NCI-H345 treated with DMSO at 0.1 percent for 48 hours (cell line): Measurements from ENCODE around the gene DAAM2.

Experiments
- DNase-seq: peaks from one replicate; lab custom pipeline; 2025; ENCODE audit not compliant: unreplicated experiment; lab: John Stamatoyannopoulos, UW

Gene DAAM2

DNA sequence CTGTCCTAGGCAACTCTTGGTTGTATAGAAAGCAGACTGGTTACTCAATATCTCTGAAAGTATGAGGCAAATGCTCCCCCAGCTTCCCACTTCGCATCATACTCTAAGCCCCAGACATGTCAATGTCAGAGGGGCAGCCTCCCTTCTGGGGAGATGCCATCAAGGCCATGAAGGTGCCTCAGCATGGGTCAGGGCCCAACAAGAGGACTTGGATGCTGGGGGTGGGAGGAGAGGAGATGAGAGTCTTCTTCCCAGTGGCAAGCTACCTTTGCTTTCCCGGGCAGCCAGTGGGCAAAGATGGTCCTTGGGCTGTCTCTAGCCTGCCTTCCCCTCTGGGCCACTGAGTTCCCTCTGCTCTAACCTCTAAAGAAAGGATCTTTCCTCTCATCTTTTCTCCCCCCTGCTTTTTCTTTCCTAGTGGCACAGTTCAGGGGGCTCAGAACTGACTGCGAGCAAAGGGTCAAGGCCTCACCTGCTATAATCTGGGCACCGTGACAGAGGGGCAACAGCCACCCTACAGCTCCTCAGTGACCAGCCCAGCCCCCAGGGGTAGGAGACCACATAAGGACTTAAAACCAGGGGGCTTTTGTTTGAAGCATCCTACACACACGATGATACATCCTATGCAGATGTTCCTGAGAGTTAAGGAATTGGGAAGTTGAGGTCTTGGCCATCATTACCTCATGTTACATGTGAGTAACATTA is 115.8 kb downstream of the DAAM2 start:
- no peak for DNase-seq

DNA sequence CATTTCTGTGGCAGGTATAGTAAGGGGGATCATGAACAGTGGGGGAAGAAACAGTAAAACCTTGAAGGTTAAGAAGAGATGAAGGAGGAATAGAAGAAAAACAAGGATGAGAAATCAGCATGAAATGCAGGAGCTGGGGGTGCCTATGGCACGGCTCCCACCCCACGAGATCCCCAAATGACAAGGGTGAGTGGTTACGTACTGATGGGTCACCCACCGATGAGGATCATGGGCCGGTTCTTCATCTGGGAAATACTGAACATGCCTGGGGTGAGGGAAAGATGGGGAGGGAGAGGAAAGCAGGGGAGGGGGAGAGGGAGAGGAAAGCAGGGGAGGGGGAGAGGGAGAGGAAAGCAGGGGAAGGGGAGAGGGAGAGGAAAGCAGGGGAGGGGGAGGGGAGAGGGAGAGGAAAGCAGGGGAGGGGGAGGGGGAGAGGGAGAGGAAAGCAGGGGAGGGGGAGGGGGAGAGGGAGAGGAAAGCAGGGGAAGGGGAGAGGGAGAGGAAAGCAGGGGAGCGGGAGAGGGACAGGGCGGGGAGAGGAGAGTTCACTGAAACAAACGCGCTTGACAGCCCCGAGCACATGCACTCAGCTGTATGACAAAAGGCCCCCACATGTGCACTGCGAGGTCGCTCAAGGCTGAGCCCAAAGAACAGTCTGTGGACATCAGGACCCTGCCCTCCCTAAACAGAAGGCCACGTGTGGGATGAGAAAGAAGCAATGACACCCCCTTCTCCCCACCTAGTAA is 116.8 kb downstream of the DAAM2 start:
- no peak for DNase-seq

DNA sequence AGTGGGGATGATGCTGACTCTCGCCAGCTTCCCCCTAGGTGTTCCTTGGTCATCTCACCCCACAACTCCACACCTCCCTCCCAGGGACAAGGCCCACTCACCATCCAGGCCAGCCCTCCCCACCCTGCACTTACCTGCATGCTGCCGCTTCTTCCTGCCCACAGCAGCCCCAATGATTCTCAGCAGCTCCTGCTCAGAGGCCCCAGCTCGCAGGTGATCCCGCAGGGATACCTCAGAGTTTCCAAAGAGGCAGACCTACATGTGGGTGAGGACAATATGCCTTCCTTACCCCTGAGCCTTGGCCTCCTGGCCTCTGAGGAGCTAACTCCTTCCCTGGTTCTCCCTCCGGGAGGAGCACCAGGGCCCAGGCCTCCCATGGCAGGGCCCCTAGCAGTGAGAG is 117.5 kb downstream of the DAAM2 start:
- no peak for DNase-seq

DNA sequence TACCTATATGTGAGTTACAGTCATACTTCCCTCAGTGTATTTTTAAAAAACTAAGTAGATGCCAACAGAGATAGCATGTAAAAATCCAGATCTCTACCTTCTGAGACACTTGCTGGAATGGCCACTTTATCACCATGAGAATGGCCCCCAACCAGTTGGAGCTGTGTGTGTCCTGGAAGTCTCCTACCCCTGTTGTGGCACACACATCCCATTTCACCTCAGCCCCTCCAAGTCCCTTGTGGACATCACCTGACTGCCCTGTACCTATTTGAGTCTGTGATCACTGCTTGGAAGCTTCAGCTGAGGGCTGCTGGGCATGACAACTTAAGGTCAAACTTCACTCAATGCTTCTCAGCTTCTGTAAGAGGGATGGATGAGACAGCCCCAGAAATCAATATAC is 118.0 kb downstream of the DAAM2 start:
- no peak for DNase-seq

DNA sequence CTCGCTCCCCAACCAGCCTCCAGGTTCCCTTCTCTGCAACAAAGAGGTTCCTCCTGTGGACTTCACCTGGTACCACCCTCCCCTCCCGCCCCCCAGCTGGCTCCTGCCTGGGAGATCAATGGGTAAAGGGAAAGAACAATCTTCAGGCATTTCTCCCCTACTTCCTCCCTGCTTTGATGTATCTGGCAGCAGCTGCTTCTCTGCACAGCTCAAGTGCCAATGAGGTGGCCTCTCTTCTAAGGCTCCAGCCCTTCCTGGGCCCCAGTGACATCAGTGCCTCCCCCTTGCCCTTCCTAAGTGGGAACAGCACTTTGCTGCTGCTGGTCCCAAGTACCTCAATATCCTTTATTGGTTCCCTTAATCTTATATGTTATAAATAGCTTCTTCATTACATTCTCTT is 118.6 kb downstream of the DAAM2 start:
- no peak for DNase-seq

DNA sequence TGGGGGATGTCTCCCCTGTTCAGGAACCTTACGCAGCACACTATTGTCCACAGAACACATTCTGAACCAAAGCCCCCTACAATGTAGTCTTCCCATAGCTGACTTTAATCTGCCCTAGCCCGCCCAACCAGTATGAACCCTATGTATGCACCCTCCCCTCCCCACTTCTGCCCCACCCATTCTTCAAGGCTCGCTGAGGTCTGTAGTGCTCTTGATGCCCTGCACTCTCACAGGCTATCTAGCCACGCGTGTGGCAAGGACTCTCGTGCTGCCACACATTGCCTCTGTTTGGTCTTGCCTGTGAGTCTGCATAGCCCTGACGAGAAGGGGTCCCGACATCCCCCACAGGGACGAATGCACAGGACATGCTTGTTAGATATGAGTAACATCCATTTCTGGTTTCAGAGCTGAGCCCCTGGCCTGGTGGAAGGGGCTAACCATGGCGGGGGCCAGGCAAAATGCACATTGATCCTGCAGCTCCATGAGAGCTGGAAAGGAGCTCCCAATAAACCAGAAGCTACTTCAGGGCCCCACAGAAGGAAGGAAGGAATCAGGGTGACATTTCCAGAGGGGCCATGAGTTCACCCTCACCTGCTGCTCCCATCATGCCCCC is 119.4 kb downstream of the DAAM2 start:
- DNase-seq = no peak

DNA sequence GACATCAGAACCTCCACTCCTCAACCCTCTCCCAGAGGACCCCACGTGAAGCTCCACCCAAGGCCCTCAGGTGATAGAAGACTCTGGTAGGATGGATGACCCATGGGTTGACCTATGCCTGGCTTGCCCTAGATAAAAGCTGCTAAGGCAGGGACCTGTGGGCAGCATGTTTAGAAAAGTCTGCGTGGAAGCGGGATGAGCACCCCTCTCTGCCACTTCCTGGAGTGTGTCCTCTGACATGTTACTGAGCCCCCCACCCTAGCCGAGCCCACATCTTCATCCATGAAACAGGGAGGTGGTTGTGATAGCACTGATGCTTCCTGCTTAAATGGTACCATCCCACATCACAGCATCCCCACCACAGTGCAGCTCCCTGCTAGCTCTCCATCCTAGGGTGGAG is 120.3 kb downstream of the DAAM2 start:
- DNase-seq = no peak

DNA sequence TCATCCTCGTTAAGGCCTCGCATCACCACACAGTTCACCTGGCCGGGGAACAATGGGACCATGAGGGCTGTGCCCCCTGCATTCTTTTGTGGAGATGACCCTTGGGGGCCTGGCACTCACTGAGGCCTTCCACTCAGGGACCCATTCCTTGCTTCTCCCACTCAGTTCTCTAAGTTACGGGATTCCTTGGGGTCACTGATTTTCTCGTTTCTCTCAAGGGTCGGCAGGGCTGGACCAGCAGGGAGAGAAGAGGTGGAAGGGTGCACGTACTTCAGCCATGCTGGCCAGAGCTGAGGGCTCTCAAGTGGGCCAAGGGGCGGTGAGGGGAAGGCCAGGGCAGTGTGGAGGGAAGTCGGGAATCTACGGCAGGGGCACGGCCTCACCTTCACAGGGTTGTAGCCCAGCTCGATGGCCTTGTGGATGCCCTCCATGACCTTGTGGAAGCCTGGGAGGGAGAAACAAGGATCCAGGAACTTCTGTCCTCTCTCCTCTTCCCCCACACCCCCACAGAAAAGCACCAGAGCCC is 121.3 kb downstream of the DAAM2 start:
- DNase-seq = no peak

DNA sequence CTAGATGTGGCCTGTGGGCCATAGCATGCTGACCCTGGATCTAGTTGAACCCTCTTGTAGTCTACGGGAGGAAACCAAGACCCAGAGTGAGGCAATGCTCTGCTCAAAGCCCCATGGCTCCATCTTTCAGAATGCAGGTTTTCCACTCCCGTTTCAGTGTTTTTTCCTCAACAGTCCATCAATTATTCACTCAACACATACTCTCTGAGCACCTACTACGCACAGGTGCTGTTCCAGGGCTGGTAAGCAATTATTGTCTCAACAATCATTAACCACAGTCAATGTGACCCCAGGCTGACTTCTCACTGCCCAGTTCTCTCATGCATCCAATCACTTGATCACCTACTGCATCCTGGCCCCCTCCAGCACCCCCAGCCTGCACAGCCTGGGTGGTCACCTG is 122.1 kb downstream of the DAAM2 start:
- DNase-seq = no peak

DNA sequence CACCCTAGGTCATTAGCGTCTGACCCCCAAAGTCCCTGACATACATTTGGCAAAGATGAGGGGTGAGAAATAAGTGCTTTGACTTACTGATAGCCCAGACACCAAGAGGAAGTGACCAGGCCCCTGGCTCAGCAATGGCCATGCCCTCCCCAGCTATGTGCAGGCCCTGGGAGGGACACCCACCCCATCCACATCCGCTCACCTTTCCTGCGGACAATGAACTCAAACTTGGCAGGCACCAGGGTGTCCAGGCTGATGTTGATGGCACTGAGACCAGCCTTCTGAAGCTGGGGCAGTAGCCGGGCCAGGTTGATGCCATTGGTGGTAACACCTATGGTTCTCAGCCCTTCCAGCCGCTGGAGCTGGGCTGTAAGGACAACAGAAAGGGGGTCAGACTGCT is 123.7 kb downstream of the DAAM2 start:
- no peak for DNase-seq

DNA sequence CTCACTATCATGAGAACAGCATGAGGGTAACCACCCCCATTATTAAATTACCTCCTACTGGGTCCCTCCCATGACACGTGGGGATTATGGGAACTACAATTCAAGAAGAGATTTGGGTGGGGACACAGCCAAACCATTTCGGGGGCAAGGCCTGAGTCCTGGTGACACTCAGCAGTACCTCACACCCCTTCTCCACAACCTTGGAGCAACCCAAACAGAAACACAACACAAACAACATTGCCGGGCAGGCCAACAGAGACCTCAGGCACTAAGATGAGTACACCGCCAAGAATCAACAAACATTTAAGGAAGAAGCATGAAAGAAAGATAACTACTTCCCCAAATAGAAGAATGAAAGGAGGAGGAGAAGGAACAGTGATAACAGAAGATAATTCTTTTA is 125.2 kb downstream of the DAAM2 start:
- DNase-seq = no peak

DNA sequence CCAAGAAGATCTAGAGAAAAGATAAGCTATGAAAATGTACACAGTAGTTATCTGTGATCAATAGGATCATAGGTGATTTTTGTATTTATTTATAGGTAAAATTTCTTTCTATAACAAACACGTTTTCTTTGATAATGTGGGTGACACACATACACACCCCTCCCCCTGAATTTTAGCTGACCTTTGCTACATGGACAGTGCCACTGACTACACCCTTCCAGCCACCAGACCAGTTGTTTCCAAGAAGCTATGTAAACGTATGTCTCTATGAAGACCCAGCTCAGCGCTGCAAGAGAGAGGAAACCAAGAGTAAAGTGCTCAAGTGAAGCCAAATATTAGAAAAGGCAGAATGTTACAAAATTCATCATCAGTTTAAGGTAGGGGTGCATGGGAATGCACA is 125.8 kb downstream of the DAAM2 start:
- no peak for DNase-seq

DNA sequence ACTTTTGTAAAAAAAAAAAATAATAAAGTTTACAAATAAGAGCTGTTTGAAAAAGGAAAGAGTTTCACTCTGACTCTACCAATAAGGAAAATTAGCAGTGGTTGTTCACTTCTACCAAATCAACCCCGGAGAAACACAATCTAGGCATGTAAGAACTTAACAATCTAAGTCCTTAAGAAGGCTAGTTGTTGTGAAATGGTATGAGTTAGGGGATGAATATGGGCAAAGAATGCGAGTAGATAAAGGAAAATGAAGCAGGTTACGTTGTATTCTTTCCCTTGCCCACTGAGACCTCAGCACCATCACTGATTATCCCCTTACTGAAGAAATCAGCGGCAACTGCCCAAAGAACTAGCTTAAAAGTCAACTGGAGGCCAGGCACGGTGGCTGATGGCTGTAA is 126.7 kb downstream of the DAAM2 start:
- DNase-seq = no peak

DNA sequence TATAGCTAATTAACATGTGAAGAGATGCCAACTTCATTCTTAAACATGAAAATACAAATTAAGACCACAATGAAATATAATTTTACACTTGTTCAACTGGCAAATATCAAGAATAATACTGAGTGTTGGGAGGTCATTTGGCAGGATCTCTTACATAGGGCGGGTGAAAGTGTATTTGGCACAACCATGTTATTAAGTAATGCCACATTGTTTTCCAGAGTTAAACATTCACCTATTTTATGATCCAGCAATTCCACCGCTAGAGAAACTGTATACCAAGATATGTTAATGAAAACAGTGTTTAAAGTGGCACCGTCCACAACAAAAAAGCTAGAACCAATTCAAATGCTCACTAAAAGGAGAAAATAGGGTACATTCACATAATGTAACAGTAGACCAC is 128.0 kb downstream of the DAAM2 start:
- DNase-seq = no peak

DNA sequence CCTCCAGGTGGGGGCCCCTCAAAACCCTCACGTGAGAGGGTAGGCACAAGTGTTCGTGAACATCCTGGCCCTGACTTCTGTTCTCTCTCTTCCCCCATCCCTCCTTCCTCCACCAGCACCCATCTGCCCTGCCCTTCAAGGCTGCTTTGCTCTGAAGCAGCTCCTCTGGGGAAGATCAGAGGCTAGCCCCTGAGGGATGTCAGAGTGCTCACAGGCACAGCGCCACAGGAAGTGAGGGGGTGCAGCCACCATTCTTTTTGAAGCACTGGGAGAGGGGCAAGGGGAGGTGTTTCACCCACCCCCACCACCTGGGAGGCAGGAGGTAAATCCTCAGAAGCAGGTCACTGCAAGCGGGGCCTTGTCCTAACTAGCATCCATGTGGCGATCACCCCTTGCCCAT is 130.6 kb downstream of the DAAM2 start:
- no peak for DNase-seq

DNA sequence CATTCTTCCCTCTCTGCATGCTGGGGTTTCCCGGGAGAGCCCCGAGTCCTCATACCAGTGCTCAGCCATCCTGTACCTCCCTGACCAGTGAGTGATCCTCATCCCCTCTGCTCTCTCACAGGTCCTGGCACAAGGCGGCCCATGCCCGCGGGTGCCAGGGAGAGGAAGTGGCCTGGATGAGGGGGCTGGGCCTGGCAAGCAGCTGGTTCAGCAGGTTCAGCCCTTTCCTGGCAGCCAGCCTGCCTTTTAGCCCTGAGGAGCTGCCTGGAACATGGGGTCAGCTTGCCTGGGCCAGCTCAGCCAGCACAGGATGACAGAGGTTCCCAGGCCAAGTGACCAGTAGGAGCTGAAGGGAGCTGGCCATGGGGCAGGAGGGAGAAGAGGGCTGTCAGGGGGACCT is 131.2 kb downstream of the DAAM2 start:
- DNase-seq = no peak

DNA sequence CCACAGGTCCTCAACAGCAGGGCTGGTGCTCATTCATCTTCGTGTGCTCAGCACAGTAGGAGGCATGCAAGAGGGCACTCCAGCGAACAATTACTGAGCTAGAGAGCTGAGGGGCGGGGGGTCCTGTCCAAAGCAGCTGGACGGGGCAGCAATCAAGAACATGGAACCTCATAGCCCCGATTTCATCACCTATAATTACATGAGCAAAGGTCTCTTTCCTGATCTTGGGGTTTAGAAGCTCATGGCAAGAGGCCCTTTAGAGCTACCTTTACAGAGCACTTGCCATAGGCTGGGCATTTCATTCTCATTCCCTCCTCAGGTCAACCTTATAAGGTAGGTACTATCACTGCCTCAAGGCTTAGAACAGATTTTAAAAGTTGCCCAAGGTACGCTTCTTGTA is 131.7 kb downstream of the DAAM2 start:
- DNase-seq = no peak

DNA sequence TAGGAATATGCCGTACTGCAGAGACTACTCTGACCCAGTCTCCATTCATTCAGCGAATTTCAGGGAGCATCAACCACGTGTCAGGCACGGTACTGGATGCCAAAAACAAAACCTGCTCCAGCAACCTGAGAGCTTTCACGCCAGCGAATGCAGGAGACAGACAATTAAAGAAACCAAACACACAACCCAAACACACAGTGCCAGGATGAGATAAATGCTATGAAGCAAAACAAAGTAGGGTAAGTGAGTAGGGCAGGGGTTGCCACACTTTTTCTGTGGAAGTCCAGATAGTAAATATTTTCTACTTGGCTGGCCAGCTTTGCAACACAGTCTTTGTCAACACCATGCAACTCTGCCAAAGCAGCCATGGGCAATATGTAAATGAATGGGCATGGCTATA is 132.1 kb downstream of the DAAM2 start:
- DNase-seq = no peak

DNA sequence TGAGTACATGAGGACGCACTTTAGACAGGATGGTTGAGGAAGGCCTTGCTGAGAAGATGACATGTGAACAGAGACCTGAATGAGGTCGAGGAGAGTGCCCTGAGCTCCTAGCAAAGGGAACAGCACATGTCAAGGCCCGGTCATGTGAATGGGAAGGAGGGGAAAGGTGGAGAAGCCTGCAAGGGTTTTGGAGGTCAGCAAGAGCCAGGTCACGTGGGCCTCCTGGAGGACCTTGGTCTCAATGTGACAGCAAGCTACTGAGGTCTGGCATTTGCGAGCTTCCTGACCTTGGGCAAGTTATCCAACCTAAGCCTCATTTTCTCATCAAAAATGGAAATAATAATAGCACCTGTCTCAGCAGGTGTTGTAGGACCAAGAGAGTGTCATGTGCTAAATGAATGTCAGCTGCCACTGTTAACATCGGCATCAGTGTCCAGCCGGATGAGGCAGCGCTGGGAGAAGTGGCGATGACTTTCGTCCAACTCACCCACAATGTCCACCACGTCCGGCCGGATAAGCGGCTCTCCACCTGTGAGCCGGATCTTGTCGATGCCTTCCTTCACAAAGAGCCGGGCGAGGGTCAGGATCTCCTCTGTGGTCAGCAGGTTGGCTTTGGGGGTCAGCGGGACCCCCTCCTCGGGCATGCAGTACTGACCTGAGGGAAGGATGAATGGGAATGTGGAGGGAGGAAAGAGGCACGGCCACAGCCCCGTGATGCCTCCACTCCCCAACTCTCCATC is 133.2 kb downstream of the DAAM2 start:
- no peak for DNase-seq

DNA sequence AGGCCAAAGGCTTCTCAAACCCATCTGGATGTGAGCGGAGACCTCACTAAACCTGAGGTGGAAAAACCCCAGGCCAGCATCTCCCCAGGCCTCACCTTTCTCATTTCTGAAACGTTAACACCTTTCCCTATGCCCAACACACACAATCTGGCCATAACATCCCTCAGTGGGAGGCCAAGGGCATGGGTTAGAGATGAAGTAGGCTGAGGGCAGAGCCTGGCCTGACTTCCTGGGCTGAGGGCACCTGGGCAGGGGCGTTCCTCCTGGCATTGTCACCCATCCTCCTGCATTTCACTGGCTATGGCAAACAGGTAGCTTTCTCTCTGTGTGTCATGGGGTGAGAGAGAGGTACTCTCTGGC is 133.7 kb downstream of the DAAM2 start:
- no peak for DNase-seq

DNA sequence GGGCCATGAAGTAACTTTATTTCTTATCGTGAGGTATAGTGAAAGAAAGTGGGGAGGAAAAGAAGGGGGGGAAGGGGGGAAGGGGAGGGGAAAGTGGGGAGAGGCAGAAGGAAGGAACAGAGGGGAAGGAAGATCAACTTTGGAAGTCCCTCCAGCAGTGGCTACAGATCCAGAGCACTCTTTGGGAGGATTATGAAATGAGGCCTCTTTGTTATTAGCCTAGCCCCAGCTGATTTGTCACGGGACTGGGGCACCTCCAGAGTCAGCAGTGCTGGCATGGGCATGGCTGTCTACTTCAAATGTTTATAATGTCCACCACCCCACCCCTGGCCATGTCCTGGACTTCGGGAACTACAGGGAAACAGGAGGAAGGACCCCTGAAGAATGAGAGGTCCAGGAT is 134.5 kb downstream of the DAAM2 start:
- no peak for DNase-seq

DNA sequence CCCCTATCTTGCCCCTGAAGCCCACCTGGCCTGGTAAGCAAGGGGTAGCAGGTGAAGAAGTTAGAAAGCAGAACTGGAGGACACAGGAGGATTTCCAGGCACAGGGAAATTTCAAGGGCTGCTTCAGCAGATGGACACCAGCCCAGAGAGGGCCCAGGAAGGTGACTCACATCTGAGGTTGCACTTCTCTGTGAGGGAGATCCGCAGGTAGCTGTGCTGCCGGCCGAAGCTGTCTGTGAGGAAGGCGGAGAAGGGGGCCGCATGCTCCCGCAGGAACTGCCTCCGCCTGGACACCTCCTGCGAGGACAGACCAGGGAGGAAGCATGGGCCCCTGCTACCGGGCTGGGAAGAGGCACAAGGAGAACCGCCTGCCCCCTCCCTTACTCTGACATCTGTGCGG is 135.0 kb downstream of the DAAM2 start:
- DNase-seq = no peak
